ENCODE measurements around the gene ZNF592. TPM values are rescaled to one million over a fixed set of nuclear protein-coding genes. Genes with fewer than 3 reads are reported as not detected.
"Not testable (repeated sequence)": the region's sequence is repeated elsewhere in the genome, so short reads cannot be mapped to it uniquely, and the experiment has no call there.

The ZNF592 gene
- total RNA-seq, 4 donors from 2014 or later = 23.5 to 41.1 (median 26.5) TPM

- in situ Hi-C loops (cut with MboI; ENCODE audit: low pct_ligation_motif_present in 1 of 4, low pct_unique_long_range_greater_than_20kb in 1 of 4, low sequenced_read_pairs in 3 of 4) = loop anchor here in 1 of 4 donors (25.0 kb wide), 1 partner anchor 88 kb away; the partner anchor contains the start of genes NMB and WDR73
- H3K4me3 ChIP-seq = peak overlapping the region in 2 of 4 donors; percentile 61 to 88
- H3K27me3 ChIP-seq = no peaks in the 10 kb centered on the region
- intact Hi-C loops (cut with DNase I; ENCODE audit: low total_unique reads) = loop anchor here (5.0 to 10.0 kb wide), 2 partner anchors 33 to 64 kb away; partner anchors contain the start of genes ALPK3 and SEC11A
- H3K27ac ChIP-seq = peak overlapping the region; percentile 99 to 100 (median 100)
- WGBS, 2 donors (ENCODE audit: low coverage in 1 of 2) = 10 to 30% methylated on average over 1 to 2 of the region's 2 CpGs
- TF ChIP-seq POLR2AphosphoS5 (IDR thresholded peaks at IDR 0.05) (no peak), CTCF (IDR thresholded peaks at IDR 0.05) (no peak), POLR2A (IDR thresholded peaks at IDR 0.05) (no peak), EP300 (IDR thresholded peaks at IDR 0.05; ENCODE audit: low read depth) (no peak)
- H3K36me3 ChIP-seq = no peaks in the 10 kb centered on the region
- H3K4me1 ChIP-seq = peaks cover 37 to 80% (median 69%) of the 10 kb centered on the region in 4 donors
- DNase-seq = no peak
- no peaks in the 10 kb centered on the region for H3K9me3 ChIP-seq
Observed at GRCh38 chr15:84750583-84751092, 2.2 kb downstream of the ZNF592 start.

- H3K4me3 ChIP-seq, H3K9me3 ChIP-seq, H3K36me3 ChIP-seq, H3K27me3 ChIP-seq, DNase-seq: not testable (repeated sequence)
- 83 to 89% methylated on average over 4 to 6 of the region's 6 CpGs for WGBS, 2 donors (ENCODE audit: low coverage in 1 of 2)
- intact Hi-C loops (cut with DNase I; ENCODE audit: low total_unique reads) = loop anchor here (5.0 to 10.0 kb wide), 2 partner anchors 34 to 63 kb away; partner anchors contain the start of genes ALPK3 and SEC11A
- H3K27ac ChIP-seq = peak overlapping the region in 3 of 4 donors; percentile 69 to 100 (median 74)
- in situ Hi-C loops (cut with MboI; ENCODE audit: low pct_ligation_motif_present in 1 of 4, low pct_unique_long_range_greater_than_20kb in 1 of 4, low sequenced_read_pairs in 3 of 4) = loop anchor here in 1 of 4 donors (25.0 kb wide), 1 partner anchor 89 kb away; the partner anchor contains the start of genes NMB and WDR73
- peaks cover 40 to 80% (median 72%) of the 10 kb centered on the region in 4 donors for H3K4me1 ChIP-seq
Observed at GRCh38 chr15:84751721-84752120, 3.3 kb downstream of the ZNF592 start.

GRCh38 chr15:84752195-84752594 is 3.8 kb downstream of the ZNF592 start:
- 75 to 77% methylated on average over 1 of the region's 1 CpG for WGBS, 2 donors (ENCODE audit: low coverage in 1 of 2)
- in situ Hi-C loops (cut with MboI; ENCODE audit: low pct_ligation_motif_present in 1 of 4, low pct_unique_long_range_greater_than_20kb in 1 of 4, low sequenced_read_pairs in 3 of 4) = loop anchor here in 1 of 4 donors (25.0 kb wide), 1 partner anchor 90 kb away; the partner anchor contains the start of genes NMB and WDR73
- H3K27ac ChIP-seq = peak overlapping the region; percentile 31 to 74 (median 68)
- H3K27me3 ChIP-seq = no peaks in the 10 kb centered on the region
- no peak for TF ChIP-seq CTCF (IDR thresholded peaks at IDR 0.05)
- no peak for TF ChIP-seq EP300 (IDR thresholded peaks at IDR 0.05; ENCODE audit: low read depth)
- intact Hi-C loops (cut with DNase I; ENCODE audit: low total_unique reads) = loop anchor here (5.0 to 10.0 kb wide), 2 partner anchors 35 to 63 kb away; partner anchors contain the start of genes ALPK3 and SEC11A
- no peaks in the 10 kb centered on the region for H3K9me3 ChIP-seq
- peaks cover 40 to 80% (median 68%) of the 10 kb centered on the region in 4 donors for H3K4me1 ChIP-seq
- no peaks in the 10 kb centered on the region for H3K36me3 ChIP-seq
- no peak overlapping the region for H3K4me3 ChIP-seq
- no peak for DNase-seq

- Histone ChIP-seq H3K9me3 (no peaks in the 10 kb centered on the region), H3K4me1 (peaks cover 42 to 83% (median 67%) of the 10 kb centered on the region in 4 donors), H3K27ac (peak overlapping the region; percentile 31 to 74 (median 68)), H3K27me3 (no peaks in the 10 kb centered on the region), H3K36me3 (no peaks in the 10 kb centered on the region), H3K4me3 (no peak overlapping the region)
- TF ChIP-seq POLR2AphosphoS5 (IDR thresholded peaks at IDR 0.05) = no peak
- TF ChIP-seq CTCF (IDR thresholded peaks at IDR 0.05) = no peak
- TF ChIP-seq POLR2A (IDR thresholded peaks at IDR 0.05) = no peak
- TF ChIP-seq EP300 (IDR thresholded peaks at IDR 0.05; ENCODE audit: low read depth) = no peak
- in situ Hi-C loops (cut with MboI; ENCODE audit: low pct_ligation_motif_present in 1 of 4, low pct_unique_long_range_greater_than_20kb in 1 of 4, low sequenced_read_pairs in 3 of 4) = loop anchor here in 1 of 4 donors (25.0 kb wide), 1 partner anchor 90 kb away; the partner anchor contains the start of genes NMB and WDR73
- intact Hi-C loops (cut with DNase I; ENCODE audit: low total_unique reads) = loop anchor here (5.0 to 10.0 kb wide), 2 partner anchors 35 to 62 kb away; partner anchors contain the start of genes ALPK3 and SEC11A
- no peak for DNase-seq
- 54 to 68% methylated on average over 3 of the region's 3 CpGs for WGBS, 2 donors (ENCODE audit: low coverage in 1 of 2)
Observed at GRCh38 chr15:84752700-84753099, 4.3 kb downstream of the ZNF592 start.

- DNase-seq, H3K36me3 ChIP-seq, H3K9me3 ChIP-seq, H3K4me3 ChIP-seq, H3K27me3 ChIP-seq: not testable (repeated sequence)
- in situ Hi-C loops (cut with MboI; ENCODE audit: low pct_ligation_motif_present in 1 of 4, low pct_unique_long_range_greater_than_20kb in 1 of 4, low sequenced_read_pairs in 3 of 4) (loop anchor here in 1 of 4 donors (25.0 kb wide), 1 partner anchor 93 kb away; the partner anchor contains the start of genes NMB and WDR73), intact Hi-C loops (cut with DNase I; ENCODE audit: low total_unique reads) (loop anchor here (5.0 to 10.0 kb wide), 2 partner anchors 38 to 60 kb away; partner anchors contain the start of genes ALPK3 and SEC11A)
- 48 to 60% methylated on average over 1 to 4 of the region's 4 CpGs for WGBS, 2 donors (ENCODE audit: low coverage in 1 of 2)
- Histone ChIP-seq H3K27ac (peak overlapping the region in 1 of 4 donors; percentile 46), H3K4me1 (peaks cover 53 to 98% (median 79%) of the 10 kb centered on the region in 4 donors)
Observed at GRCh38 chr15:84754889-84755288, 6.5 kb downstream of the ZNF592 start.

Data from transverse colon (tissue), 4 donors.